ENCODE results near the gene GINS1. TPM values are rescaled to one million over a fixed set of nuclear protein-coding genes. Genes with fewer than 3 reads are reported as not detected.
A peak's percentile ranks its signal among the peaks of the same experiment; 100 is the strongest.

The GINS1 gene
- polyA plus RNA-seq, 1 donor = 8.9 TPM

DNA sequence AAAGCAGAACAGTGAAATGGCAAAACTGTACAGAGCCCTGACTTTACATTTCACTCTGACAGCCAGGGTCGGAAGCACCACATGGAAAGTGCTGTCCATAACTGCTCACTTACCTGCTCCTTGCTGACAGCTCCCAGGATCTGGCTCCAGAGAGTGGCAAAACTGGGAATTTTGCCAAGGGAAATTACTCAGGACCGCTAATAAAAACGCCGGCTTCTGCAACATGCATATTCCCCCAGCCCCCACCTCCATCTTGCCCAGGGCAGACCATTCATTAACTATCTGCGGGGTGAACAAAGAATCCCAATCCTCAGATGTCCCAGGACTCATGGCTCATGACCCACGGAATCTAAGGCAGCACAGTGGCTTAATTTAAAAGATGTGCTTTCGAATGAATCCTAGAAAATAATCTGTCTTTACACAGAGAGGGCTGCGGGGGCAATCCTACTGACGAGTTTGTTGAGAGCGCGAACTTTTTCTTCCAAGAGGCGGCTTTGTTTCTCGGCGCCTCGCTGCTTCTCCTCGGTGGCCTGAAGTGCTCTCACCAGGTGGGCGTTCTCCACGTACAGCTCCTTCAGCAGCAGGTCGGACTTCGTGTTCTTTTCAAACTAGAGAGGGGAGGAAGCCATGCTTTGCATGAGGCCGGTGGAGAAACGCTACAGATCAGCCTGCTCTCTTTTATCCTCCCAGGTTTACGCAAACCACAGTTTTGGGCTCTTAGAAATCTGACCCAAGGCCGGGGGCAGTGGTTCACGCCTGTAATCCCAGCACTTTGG, 45.8 kb downstream of the GINS1 start:
- Histone ChIP-seq H3K27ac (ENCODE audit: low read length) (no peak overlapping the region), H3K4me3 (ENCODE audit: low read length) (no peak overlapping the region), H3K36me3 (ENCODE audit: control insufficient read depth, insufficient read depth, low read length) (peaks cover 35% of the 10 kb centered on the region), H3K9me3 (ENCODE audit: control insufficient read depth, low read depth, low read length) (no peaks in the 10 kb centered on the region), H3K27me3 (ENCODE audit: control insufficient read depth, insufficient read depth, low read length) (no peaks in the 10 kb centered on the region), H3K4me1 (ENCODE audit: control insufficient read depth, insufficient read depth, low read length) (no peaks in the 10 kb centered on the region)
- no CpG with 5 or more reads among the region's 25 CpGs for WGBS (ENCODE audit: insufficient coverage, low lambda C conversion rate)
- DNase-seq = no peak

DNA sequence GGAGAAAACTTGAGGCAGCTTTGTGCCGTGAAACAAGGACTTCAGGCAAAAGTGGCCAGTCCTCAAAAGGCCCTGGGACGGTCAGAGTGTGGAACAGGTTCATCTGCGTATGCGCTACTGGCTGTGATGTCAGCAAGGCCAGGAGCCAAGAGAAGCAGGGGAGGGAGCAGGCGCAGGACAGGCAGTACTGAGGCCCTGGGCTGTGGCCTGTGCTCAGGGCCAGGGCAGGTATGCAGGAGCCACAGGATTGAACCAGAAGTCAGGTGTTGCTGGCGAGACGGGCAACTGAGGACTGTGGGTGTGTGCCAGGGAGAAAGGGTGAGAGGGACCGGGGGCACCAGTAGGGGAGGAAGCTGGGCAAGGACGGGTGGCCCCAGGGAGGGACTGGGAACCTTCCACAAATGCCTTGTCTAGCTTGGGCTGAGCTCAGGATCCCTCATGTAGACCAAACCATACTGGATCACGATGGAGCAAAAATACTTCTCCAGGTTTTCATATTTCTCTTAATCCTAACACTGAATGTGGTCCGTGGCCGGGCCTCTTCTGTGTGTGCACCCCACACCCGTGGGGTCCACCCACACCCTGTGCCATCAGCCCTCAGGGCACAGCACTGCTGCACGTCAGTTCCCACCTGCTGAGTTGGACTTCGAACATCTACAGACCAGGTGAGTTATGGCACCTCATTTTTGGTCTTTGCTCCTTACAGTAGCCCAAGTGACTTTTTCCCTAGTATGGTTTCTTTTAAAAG, 46.9 kb downstream of the GINS1 start:
- Histone ChIP-seq H3K9me3 (ENCODE audit: control insufficient read depth, low read depth, low read length) (no peaks in the 10 kb centered on the region), H3K4me3 (ENCODE audit: low read length) (no peak overlapping the region)
- no CpG with 5 or more reads among the region's 15 CpGs for WGBS (ENCODE audit: insufficient coverage, low lambda C conversion rate)

DNA sequence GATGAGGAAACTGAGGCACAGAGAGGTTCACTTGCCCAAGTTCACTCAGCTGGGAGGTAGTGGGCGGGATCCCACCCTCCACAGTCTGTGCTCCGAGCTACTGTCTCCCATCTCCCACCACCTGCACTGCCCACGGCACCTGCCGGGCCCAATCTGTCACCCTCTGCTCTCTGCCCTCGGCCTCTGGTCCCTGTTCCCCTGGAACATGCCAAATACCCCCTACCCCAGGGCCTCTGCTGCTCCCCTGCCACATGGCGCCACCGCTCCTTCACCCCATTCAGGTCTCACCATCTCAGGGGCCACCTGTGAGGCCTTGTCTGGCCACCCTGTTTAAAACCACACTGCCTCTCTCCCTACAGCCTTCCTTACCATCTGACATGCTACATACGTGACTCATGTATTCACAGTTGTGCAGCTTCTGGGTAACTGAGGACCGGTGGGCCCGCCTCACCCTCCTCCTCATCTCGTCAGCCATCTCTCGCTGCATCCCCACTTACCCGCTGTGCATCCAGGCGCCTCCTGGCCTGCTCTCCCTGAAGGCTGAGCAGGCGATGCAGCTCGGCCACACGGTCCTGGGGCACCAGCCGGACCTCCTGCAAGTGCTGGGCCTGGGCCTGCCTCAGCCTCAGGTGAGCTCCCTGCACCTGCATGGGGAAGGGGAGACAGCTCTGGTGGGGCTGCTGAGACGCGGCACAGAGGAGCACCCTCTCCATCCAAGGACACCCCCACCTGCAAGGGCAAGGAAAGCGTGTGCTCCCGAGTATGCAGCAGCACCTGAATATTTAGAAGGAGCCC, 50.6 kb downstream of the GINS1 start:
- WGBS (ENCODE audit: insufficient coverage, low lambda C conversion rate) = no CpG with 5 or more reads among the region's 22 CpGs
- Histone ChIP-seq H3K27ac (ENCODE audit: low read length) (no peak overlapping the region), H3K9me3 (ENCODE audit: control insufficient read depth, low read depth, low read length) (no peaks in the 10 kb centered on the region), H3K4me1 (ENCODE audit: control insufficient read depth, insufficient read depth, low read length) (no peaks in the 10 kb centered on the region), H3K4me3 (ENCODE audit: low read length) (no peak overlapping the region), H3K36me3 (ENCODE audit: control insufficient read depth, insufficient read depth, low read length) (peaks cover 61% of the 10 kb centered on the region), H3K27me3 (ENCODE audit: control insufficient read depth, insufficient read depth, low read length) (no peaks in the 10 kb centered on the region)
- DNase-seq = no peak

More for the DNA sequence above, 46.9 kb downstream of the GINS1 start:
- Histone ChIP-seq H3K4me1 (ENCODE audit: control insufficient read depth, insufficient read depth, low read length) (no peaks in the 10 kb centered on the region), H3K27ac (ENCODE audit: low read length) (no peak overlapping the region), H3K36me3 (ENCODE audit: control insufficient read depth, insufficient read depth, low read length) (peaks cover 42% of the 10 kb centered on the region), H3K27me3 (ENCODE audit: control insufficient read depth, insufficient read depth, low read length) (no peaks in the 10 kb centered on the region)
- peak in 1 of 2 donors; percentile 40 for DNase-seq

DNA sequence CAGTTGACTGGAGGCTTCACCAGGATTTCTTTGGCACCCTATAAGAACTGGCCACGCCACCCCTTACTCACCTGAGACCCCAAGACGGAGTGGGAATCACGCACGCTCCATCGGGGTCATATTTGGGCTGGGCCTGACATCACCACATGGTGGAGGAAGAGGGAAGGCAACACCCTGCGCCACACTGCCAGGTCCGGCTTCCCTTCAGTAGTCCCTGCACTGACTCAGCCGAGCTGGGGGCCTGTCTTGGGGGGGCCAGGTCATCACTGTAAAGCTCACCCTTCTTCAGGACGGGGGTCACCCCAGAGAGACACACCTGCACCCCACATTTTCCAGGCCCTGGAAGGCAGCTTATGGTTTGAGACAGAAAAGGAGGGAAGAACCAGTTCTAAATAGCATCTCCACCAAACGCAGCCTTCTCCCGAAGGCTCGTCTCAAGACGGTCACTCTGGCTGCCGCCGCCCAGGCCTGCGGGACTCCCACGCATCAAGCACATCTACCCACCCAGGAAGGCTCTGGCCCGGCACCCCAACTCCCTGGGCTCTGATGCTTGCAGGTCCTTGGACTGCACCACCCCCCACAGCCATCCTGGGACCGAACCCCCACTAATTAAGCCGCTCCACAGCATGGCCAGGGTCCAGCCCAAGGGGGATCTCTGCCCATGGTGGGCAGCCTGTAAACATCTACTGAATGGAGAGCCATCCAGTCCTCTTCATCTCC, 51.8 kb downstream of the GINS1 start:
- H3K9me3 ChIP-seq (ENCODE audit: control insufficient read depth, low read depth, low read length) = no peaks in the 10 kb centered on the region
- no peaks in the 10 kb centered on the region for H3K27me3 ChIP-seq (ENCODE audit: control insufficient read depth, insufficient read depth, low read length)
- no CpG with 5 or more reads among the region's 20 CpGs for WGBS (ENCODE audit: insufficient coverage, low lambda C conversion rate)
- DNase-seq = no peak
- no peaks in the 10 kb centered on the region for H3K4me1 ChIP-seq (ENCODE audit: control insufficient read depth, insufficient read depth, low read length)
- H3K27ac ChIP-seq (ENCODE audit: low read length) = no peak overlapping the region
- H3K4me3 ChIP-seq (ENCODE audit: low read length) = no peak overlapping the region
- H3K36me3 ChIP-seq (ENCODE audit: control insufficient read depth, insufficient read depth, low read length) = peaks cover 56% of the 10 kb centered on the region

DNA sequence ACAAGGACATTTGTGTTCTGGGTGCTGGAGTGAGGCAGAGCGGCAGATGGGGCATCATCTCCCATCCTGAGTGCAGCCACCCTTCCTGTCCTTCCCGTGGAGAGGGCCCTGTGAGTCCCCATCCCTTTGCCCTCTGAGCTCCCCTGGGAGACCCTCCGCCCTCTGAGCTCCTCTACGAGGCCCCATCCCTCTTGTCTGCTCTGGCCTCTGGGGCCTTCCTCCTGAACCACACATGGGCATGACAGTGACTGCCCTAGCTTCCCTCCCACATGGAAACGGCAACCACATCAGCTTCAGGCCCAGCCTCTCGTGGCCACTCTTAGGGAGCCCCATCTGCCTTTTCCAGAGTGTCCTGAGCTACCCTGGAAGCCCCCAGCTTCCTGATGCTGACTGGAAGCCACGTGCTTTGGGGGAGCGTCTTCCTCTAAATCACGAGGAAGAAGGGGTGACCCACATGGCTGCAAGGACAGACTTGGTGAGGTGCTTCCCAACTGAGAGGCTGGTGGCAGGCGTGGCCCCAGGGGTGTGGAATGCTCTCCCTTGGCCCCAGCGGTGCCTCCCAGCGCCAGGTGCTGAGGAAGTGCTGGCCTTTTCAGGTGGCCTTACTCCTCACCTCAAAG, 52.6 kb downstream of the GINS1 start:
- no peak overlapping the region for H3K4me3 ChIP-seq (ENCODE audit: low read length)
- H3K27me3 ChIP-seq (ENCODE audit: control insufficient read depth, insufficient read depth, low read length) = no peaks in the 10 kb centered on the region
- H3K4me1 ChIP-seq (ENCODE audit: control insufficient read depth, insufficient read depth, low read length) = no peaks in the 10 kb centered on the region
- H3K9me3 ChIP-seq (ENCODE audit: control insufficient read depth, low read depth, low read length) = no peaks in the 10 kb centered on the region
- no CpG with 5 or more reads among the region's 12 CpGs for WGBS (ENCODE audit: insufficient coverage, low lambda C conversion rate)
- no peak for DNase-seq
- no peak overlapping the region for H3K27ac ChIP-seq (ENCODE audit: low read length)
- H3K36me3 ChIP-seq (ENCODE audit: control insufficient read depth, insufficient read depth, low read length) = peaks cover 55% of the 10 kb centered on the region

DNA sequence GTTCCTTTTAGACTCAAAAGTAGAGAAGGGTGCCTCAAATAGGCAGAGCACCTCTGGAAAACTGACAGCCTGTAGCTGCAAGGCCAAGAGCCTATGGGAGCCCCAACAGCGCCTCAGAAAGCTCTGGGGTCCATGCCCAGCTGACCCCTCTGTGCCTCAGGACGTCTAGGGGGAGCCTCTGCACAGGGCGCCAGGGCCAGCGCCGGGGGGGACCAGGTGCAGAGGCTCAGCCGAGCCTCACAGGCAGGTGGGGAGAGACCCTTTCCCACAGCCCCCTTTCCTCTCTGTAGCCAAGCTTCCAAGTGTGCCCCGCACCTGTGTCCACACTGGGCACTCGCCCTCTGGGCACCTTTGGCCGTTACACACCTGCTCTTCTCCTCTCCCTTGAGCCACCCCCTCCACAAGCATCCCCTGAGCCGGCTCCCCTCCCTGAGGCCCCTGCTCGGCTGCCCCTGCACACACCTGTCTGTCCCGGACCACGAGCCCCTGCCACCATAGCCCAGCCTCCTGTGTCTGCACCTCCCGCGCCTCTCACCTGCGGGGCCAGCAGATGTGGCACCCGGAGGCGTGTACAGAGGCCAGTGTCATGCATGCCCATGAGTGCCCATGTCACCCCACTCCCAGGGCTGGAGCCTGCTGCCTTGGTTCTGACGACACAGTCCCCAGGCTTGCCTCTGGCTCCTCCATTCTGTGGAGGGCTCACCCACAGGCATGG, 53.2 kb downstream of the GINS1 start:
- no peaks in the 10 kb centered on the region for H3K9me3 ChIP-seq (ENCODE audit: control insufficient read depth, low read depth, low read length)
- H3K36me3 ChIP-seq (ENCODE audit: control insufficient read depth, insufficient read depth, low read length) = peaks cover 57% of the 10 kb centered on the region
- H3K4me3 ChIP-seq (ENCODE audit: low read length) = no peak overlapping the region
- H3K4me1 ChIP-seq (ENCODE audit: control insufficient read depth, insufficient read depth, low read length) = no peaks in the 10 kb centered on the region
- no peak overlapping the region for H3K27ac ChIP-seq (ENCODE audit: low read length)
- no peaks in the 10 kb centered on the region for H3K27me3 ChIP-seq (ENCODE audit: control insufficient read depth, insufficient read depth, low read length)
- WGBS (ENCODE audit: insufficient coverage, low lambda C conversion rate) = no CpG with 5 or more reads among the region's 19 CpGs
- DNase-seq = no peak

DNA sequence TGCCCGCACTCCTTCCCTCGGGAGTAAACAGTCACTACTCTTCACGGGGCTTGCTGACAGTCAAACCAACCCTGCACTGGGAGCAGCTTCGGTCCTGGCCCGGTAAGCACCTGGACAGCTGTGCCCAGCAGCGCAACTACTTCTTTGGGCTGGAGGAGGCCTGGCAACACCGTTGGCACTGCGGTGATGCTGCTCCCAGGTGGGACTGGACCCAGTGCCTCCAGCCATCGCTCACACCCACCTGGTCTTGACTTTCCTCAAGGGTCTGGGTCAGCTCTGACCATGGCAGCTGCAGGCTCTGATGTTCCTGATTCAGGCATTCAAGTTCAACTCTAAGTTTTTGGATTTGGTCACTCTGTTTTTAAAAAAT, 53.8 kb downstream of the GINS1 start:
- Histone ChIP-seq H3K4me1 (ENCODE audit: control insufficient read depth, insufficient read depth, low read length) (no peaks in the 10 kb centered on the region), H3K27me3 (ENCODE audit: control insufficient read depth, insufficient read depth, low read length) (no peaks in the 10 kb centered on the region), H3K4me3 (ENCODE audit: low read length) (no peak overlapping the region), H3K9me3 (ENCODE audit: control insufficient read depth, low read depth, low read length) (no peaks in the 10 kb centered on the region), H3K27ac (ENCODE audit: low read length) (no peak overlapping the region), H3K36me3 (ENCODE audit: control insufficient read depth, insufficient read depth, low read length) (peaks cover 61% of the 10 kb centered on the region)
- no CpG with 5 or more reads among the region's 9 CpGs for WGBS (ENCODE audit: insufficient coverage, low lambda C conversion rate)
- no peak for DNase-seq

DNA sequence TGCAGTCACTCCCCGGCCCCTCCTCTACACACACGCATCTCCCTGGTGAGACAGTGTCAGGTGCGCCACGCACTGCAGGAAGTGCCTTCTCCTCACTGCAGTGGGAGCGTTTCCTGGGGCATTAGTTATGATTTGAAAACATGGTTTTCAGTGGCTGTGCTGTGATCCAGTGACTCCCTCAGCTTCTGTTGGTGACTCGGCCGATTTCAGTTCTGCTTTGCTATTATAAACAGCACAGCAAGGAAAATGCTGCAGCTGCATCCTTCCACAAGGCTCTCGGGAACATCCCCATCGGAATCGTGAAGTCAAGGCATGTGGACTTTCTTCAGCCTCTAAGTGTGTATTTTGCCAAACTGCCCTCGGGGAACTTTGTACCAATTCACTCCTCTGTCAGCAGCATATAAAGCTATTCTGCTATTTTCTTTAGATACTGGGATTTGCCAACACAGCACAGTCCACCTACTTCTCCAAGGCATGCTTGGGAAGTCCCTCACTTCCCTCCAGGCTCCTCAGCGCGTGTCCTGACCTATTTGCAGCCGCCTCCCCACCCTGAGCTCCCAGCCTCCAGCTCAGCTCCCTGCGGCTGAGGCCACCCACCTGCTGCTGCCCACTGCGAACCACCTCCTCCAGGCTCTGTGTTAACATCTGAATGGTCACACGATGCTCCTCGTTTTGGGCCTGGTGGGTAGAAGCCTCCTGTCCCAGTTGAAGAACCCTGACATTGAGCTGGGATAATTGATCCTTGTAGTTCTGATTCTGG, 54.5 kb downstream of the GINS1 start:
- H3K27ac ChIP-seq (ENCODE audit: low read length) = no peak overlapping the region
- 50% methylated on average over 2 of the region's 18 CpGs for WGBS (ENCODE audit: insufficient coverage, low lambda C conversion rate)
- H3K9me3 ChIP-seq (ENCODE audit: control insufficient read depth, low read depth, low read length) = no peaks in the 10 kb centered on the region
- no peaks in the 10 kb centered on the region for H3K27me3 ChIP-seq (ENCODE audit: control insufficient read depth, insufficient read depth, low read length)
- H3K4me1 ChIP-seq (ENCODE audit: control insufficient read depth, insufficient read depth, low read length) = no peaks in the 10 kb centered on the region
- peaks cover 65% of the 10 kb centered on the region for H3K36me3 ChIP-seq (ENCODE audit: control insufficient read depth, insufficient read depth, low read length)
- no peak for DNase-seq
- no peak overlapping the region for H3K4me3 ChIP-seq (ENCODE audit: low read length)
